Effector memory CD4-positive, alpha-beta T cell (primary cell): ENCODE measurements around the gene MAP3K8.
A peak's percentile ranks its signal among the peaks of the same experiment; 100 is the strongest.

ENCODE experiments used
- DNase-seq, 3 donors: peaks; one replicate each; pipeline ENCODE4 v3.0.0-alpha.2; 2020
- H3K27ac ChIP-seq: 2 replicates; pipeline ENCODE4 v1.7.0; 2013; ENCODE audit warnings: mild to moderate bottlenecking, low read length, moderate library complexity; ENCODE audit not compliant: insufficient read depth, poor library complexity, severe bottlenecking
- H3K27me3 ChIP-seq: replicated peaks from 2 replicates; pipeline ENCODE4 v1.7.0; 2013; ENCODE audit warnings: mild to moderate bottlenecking, low read length; ENCODE audit not compliant: insufficient read depth, control insufficient read depth, poor library complexity, severe bottlenecking
- H3K36me3 ChIP-seq: 2 replicates; pipeline ENCODE4 v1.7.0; 2013; ENCODE audit warnings: mild to moderate bottlenecking, low read length, moderate library complexity; ENCODE audit not compliant: control insufficient read depth, insufficient read depth
- H3K4me1 ChIP-seq: 2 replicates; pipeline ENCODE4 v1.7.0; 2013; ENCODE audit warnings: low read length, mild to moderate bottlenecking; ENCODE audit not compliant: control insufficient read depth, insufficient read depth, poor library complexity, severe bottlenecking
- H3K4me3 ChIP-seq: 2 replicates; pipeline ENCODE4 v1.7.0; 2013; ENCODE audit warnings: low read length, low read depth, mild to moderate bottlenecking; ENCODE audit not compliant: insufficient read depth, poor library complexity, severe bottlenecking
- H3K9me3 ChIP-seq: 2 replicates; pipeline ENCODE4 v1.7.0; 2013; ENCODE audit warnings: mild to moderate bottlenecking, low read length, moderate library complexity; ENCODE audit not compliant: control insufficient read depth

Gene MAP3K8

DNA sequence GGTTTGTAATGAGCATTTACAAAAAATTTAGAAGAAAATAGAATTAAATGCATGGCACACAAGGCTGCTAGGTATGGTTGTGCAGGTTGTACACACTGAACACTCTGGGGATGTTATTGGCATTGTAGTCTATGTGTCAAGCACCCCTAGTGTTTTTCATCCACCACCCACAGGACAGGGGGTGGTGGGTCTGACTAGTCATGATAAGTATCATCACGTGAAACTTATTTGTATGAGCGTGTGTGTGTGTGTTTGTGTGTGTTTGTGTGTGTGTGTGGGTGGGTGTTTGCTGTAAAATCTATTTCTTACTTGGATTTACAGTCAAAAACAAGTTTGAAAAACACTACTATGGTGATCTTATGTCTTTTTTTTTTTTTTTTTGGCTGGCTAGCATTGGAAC is 66.5 kb downstream of the MAP3K8 start:
- peaks cover 19% of the 10 kb centered on the region for H3K4me1 ChIP-seq
- no peaks in the 10 kb centered on the region for H3K27me3 ChIP-seq
- DNase-seq, result no peak
- H3K27ac ChIP-seq, result no peak overlapping the region
- no peaks in the 10 kb centered on the region for H3K36me3 ChIP-seq
- no peaks in the 10 kb centered on the region for H3K9me3 ChIP-seq
- H3K4me3 ChIP-seq, result no peak overlapping the region

DNA sequence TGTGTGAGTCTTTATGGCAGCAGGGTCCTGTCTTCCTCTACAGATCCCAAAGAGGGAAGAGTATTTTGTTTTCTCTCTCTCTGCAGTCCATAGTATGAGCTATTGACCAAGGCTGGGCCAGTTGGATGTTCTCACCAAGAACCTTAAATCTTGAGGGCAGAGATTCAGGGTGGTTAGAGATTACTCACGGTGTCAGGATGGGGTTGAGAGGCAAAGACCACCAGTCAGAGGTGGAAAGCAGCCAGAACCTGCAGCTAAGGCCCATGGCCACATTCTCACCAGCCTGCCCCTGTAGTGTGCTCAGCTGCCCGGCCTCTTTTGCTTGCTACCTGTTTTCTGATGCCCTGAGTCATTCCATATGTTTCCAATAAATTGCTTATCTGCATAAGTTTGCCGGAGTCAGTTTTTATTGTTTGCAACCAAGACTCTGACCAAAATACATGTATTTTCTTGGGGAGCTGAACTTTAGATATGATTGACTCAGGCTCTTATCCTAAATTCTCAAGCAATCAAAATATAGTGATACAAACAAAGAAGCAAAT is 67.0 kb downstream of the MAP3K8 start:
- Histone ChIP-seq H3K9me3 (no peaks in the 10 kb centered on the region), H3K27ac (no peak overlapping the region), H3K36me3 (no peaks in the 10 kb centered on the region), H3K4me1 (peaks cover 19% of the 10 kb centered on the region), H3K27me3 (no peaks in the 10 kb centered on the region), H3K4me3 (no peak overlapping the region)
- DNase-seq, result no peak

DNA sequence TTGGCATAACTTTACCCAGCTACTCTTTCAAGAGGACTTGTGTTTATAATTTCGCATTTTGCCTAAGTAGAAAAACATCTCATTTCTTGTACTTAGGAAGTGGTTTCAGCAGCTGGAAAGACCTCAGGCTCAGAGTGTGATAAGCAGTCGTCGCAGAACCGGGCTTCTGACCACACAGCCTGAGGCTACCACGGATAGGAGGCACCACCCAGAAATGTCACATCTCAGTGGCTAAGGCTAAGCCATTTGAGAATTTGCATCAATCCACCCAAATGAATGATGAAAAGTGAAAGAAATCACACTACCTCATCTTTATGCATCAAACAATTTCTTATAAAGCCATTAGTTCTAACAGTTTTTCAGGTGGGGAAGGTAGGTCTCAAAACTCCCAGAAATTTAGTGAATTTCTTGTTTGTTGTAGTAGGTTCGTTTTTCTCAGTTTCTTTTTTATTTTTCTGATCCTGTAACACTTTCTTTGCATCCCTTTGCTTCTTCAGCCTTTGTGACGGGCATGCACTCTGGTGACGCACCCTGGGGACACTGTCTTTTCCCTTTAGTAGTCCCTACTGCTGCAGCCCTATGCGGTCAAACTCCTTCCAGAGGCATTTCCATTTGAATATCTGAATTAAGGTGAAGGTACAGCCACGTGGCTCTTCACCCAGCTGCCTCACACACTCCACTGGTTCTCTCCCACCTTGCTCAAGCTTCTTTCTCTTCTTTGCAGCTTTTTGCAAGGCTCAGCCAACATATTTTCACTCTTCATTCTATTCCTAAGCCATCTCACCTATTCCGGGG is 68.5 kb downstream of the MAP3K8 start:
- Histone ChIP-seq H3K4me3 (peak overlapping the region; percentile 14), H3K27me3 (no peaks in the 10 kb centered on the region), H3K9me3 (no peaks in the 10 kb centered on the region), H3K4me1 (peaks cover 19% of the 10 kb centered on the region), H3K27ac (no peak overlapping the region), H3K36me3 (no peaks in the 10 kb centered on the region)
- DNase-seq, result peak; percentile 12 to 15 (median 13)

DNA sequence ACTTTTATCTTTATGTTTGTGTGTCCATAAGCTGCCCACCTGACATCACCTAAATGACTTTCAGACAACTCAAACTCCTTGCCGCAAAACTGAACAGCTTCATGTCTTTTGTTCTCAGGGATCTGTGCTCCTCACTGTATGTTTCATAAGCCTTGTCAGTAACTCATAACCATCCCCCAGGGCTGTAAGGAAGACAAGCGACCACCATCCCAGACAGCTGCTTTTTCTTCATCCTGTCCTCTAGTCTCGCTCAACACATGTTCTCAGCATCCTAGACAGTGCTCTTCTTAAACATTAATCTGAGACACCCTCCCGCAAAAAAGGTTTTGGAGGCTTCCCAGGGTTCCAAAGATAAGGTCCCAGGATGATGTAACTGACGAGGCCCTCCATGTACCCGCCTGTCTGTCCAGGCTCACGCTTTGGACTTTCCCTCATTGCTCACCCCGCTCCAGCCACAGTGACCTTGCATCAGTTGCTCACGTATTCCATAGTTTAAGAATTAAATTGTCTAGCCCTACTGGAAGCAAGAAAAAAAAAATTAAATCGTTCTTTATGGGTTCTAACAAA is 69.8 kb downstream of the MAP3K8 start:
- H3K27me3 ChIP-seq, result no peaks in the 10 kb centered on the region
- H3K9me3 ChIP-seq, result no peaks in the 10 kb centered on the region
- no peaks in the 10 kb centered on the region for H3K36me3 ChIP-seq
- DNase-seq, result no peak
- peaks cover 12% of the 10 kb centered on the region for H3K4me1 ChIP-seq
- no peak overlapping the region for H3K4me3 ChIP-seq
- no peak overlapping the region for H3K27ac ChIP-seq

DNA sequence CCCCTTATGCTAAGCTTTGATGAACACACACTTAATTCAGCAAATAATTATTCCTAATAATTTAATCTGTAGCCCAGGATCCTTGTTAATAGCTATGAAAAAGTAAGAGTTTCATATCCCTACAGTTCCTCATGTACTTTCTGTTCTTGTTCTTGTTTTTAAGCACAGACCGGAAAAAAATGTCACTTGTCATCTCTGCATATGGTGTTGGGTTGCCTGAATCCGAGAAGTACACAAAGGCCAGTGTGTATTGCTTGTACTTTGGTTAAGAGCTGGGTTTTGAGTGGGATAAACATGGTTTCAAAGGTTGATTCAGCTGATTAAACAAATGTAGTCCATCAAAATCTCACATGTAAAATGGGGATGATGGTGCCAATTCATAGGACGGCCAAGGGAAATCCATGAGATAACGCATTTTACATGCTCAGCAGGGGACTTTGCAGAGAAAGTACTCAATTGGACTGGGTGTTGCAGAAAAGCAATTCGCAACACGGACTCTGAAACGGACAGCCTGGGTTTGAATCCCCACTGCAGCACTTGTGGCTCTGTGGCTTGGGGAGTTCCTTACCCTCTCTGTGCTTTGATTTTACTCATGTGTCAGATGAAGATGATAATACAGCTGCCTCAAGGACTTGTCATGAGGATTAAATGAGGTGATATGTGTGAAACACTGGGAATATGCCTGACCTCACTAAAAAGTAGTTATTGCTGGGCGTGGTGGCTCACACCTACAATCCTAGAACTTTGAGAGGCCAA is 71.7 kb downstream of the MAP3K8 start:
- Histone ChIP-seq H3K4me3 (no peak overlapping the region), H3K27ac (no peak overlapping the region), H3K27me3 (no peaks in the 10 kb centered on the region), H3K4me1 (peaks cover 12% of the 10 kb centered on the region), H3K9me3 (no peaks in the 10 kb centered on the region), H3K36me3 (no peaks in the 10 kb centered on the region)
- no peak for DNase-seq

DNA sequence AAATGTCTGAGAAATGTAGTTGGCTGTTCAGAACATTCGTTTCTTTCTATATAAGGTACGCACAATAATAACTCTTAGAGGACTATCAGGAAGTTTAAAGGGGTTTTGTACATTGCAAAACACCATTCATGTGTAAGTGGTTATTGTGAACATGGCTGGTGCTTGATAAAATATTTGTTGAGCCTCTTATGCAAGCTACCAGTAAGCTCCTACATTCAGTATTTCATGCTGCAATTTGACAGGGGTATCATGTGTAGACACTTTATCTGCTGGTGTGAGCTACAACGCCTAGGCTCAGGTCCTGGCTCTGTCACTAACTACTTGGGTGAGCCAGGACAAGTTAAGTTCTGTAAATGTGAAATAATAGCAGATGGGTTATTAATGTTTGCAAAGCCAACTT is 75.5 kb downstream of the MAP3K8 start:
- no peak overlapping the region for H3K27ac ChIP-seq

DNA sequence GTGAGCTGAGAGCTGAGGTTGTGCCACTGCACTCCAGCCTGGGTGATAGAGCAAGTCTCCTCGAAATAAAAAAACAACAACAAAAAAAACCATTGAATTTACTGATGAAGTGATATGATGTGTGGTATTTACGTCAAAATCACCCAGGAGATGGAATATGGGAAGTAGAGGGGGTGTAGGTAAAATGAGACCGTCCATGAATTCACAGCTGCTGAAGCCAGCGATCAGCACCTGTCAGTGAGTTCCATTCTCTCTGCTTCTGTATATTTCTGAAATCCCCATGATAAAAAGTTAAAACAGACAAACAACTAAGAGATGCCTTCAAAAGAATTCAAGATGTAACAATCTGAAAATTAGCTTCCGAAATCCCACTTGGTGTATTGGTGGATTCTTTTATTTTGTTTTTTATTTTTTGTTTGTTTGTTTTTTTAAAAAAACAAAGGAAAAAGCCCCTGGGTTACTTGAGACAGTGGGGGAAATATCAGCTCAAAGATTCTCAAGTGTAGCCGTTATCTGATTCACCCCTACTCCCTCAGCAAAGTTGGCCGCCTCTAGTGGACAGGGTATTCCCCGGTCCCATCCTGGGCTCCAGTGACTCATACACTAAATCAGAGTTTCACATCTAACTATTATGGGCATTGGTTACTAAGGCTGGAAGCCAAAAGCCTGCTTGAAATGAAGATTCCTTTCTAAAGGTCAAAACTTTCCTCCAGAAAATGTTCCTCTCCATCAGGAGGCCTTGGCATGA is 76.4 kb downstream of the MAP3K8 start:
- Histone ChIP-seq H3K4me3 (no peak overlapping the region), H3K27ac (no peak overlapping the region), H3K36me3 (no peaks in the 10 kb centered on the region), H3K9me3 (no peaks in the 10 kb centered on the region), H3K27me3 (no peaks in the 10 kb centered on the region), H3K4me1 (no peaks in the 10 kb centered on the region)
- DNase-seq, result peak in 1 of 3 donors; percentile 9

More for the DNA sequence above, 75.5 kb downstream of the MAP3K8 start:
- no peaks in the 10 kb centered on the region for H3K9me3 ChIP-seq
- DNase-seq, result no peak
- H3K4me3 ChIP-seq, result no peak overlapping the region
- H3K36me3 ChIP-seq, result no peaks in the 10 kb centered on the region
- H3K4me1 ChIP-seq, result no peaks in the 10 kb centered on the region
- no peaks in the 10 kb centered on the region for H3K27me3 ChIP-seq

DNA sequence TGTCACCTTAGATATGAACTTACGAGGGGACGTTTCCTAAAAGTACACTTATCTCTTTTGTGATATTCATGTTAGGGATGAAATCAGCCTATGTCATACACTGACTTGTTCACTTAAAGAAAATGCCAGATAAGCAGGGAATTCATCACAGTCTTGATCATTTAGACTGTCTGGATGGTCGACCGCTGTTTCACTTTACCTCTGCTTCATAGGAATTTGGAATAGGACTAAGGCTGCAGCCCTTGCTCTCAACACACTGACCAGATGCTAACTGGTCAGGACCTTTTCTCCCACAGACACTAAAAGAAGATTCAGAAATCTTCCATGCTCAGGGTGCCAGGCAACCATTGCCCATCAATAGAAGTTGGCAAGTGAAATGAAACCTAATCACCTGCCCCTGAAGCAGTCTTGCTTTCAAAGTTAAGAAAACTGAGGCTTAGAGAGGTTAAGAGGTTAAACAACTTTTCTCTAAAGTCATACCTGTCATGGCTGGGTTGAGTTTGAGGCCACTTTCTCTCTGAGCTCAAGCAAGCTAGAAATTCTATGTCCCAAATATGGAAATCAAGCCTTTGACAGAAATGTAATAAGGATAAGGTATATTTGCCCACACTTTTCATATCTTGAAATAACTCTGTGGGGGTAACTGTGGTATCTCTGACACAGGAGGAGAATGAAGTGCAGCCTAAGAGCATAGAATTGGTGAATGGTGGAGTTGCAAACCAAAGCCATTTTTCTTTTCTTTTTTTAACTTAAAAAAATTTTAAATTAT is 77.1 kb downstream of the MAP3K8 start:
- Histone ChIP-seq H3K4me3 (no peak overlapping the region), H3K9me3 (no peaks in the 10 kb centered on the region), H3K4me1 (no peaks in the 10 kb centered on the region), H3K27me3 (no peaks in the 10 kb centered on the region), H3K36me3 (no peaks in the 10 kb centered on the region), H3K27ac (no peak overlapping the region)
- no peak for DNase-seq
